Neural progenitor cell (in vitro differentiated cells): ENCODE data around the gene SVBP. TPM values are rescaled to one million over a fixed set of nuclear protein-coding genes. Genes with fewer than 3 reads are reported as not detected.
"Not testable (repeated sequence)": the region's sequence is repeated elsewhere in the genome, so short reads cannot be mapped to it uniquely, and the experiment has no call there.

ENCODE experiments used
- DNase-seq: peaks from one replicate; pipeline ENCODE4 v3.0.0-alpha.2; 2016; ENCODE audit warnings: low spot score
- H2AFZ ChIP-seq: fragments of 200-600 bp; sonication (generic); replicated peaks from 2 replicates; pipeline ENCODE4 v1.6.1; 2016; ENCODE audit warnings: antibody characterized with exemption
- H3F3A ChIP-seq: fragments of 200-600 bp; sonication (generic); 2 replicates; pipeline ENCODE4 v1.6.1; 2016; ENCODE audit warnings: antibody characterized with exemption, low read depth
- H3K27ac ChIP-seq: fragments of 200-600 bp; sonication (generic); 2 replicates; pipeline ENCODE4 v1.5.1; 2016; ENCODE audit warnings: mild to moderate bottlenecking
- H3K27me3 ChIP-seq: fragments of 200-600 bp; sonication (generic); 2 replicates; pipeline ENCODE4 v1.6.1; 2016; ENCODE audit warnings: mild to moderate bottlenecking, moderate library complexity
- H3K36me3 ChIP-seq: fragments of 200-600 bp; sonication (generic); 2 replicates; pipeline ENCODE4 v1.5.1; 2016
- H3K4me1 ChIP-seq: fragments of 200-600 bp; sonication (generic); 2 replicates; pipeline ENCODE4 v1.6.1; 2016; ENCODE audit warnings: mixed run types
- H3K4me2 ChIP-seq: fragments of 200-600 bp; sonication (generic); 2 replicates; pipeline ENCODE4 v1.6.1; 2016
- H3K4me3 ChIP-seq: fragments of 200-600 bp; sonication (generic); 2 replicates; pipeline ENCODE4 v1.5.1; 2016
- H3K79me2 ChIP-seq: fragments of 200-600 bp; sonication (generic); 2 replicates; pipeline ENCODE4 v1.6.1; 2016; ENCODE audit warnings: low read depth
- H3K9ac ChIP-seq: fragments of 200-600 bp; sonication (generic); 2 replicates; pipeline ENCODE4 v1.6.1; 2016
- H3K9me3 ChIP-seq: fragments of 200-600 bp; sonication (generic); 2 replicates; pipeline ENCODE4 v1.5.1; 2016; ENCODE audit warnings: low read depth
- H4K20me1 ChIP-seq: fragments of 200-600 bp; sonication (generic); 2 replicates; pipeline ENCODE4 v1.6.1; 2016; ENCODE audit warnings: low read depth
- H3K27ac Mint-ChIP-seq: 3 replicates; pipeline ENCODE4 v1.8.0; 2021; ENCODE audit warnings: mixed read lengths
- H3K27me3 Mint-ChIP-seq: 2 replicates; pipeline ENCODE4 v1.8.0; 2022; ENCODE audit warnings: low read depth, mild to moderate bottlenecking, inconsistent platforms, moderate library complexity, mixed read lengths; ENCODE audit not compliant: insufficient read depth
- H3K36me3 Mint-ChIP-seq: 3 replicates; pipeline ENCODE4 v1.8.0; 2021; ENCODE audit warnings: mixed read lengths
- H3K4me1 Mint-ChIP-seq: 3 replicates; pipeline ENCODE4 v1.8.0; 2021; ENCODE audit warnings: mixed read lengths
- H3K4me3 Mint-ChIP-seq: 3 replicates; pipeline ENCODE4 v1.8.0; 2021; ENCODE audit warnings: mild to moderate bottlenecking, moderate library complexity, mixed read lengths
- H3K9me3 Mint-ChIP-seq: 3 replicates; pipeline ENCODE4 v1.8.0; 2020; ENCODE audit warnings: mixed read lengths
- EZH2 ChIP-seq: fragments of 200-600 bp; sonication (generic); IDR thresholded peaks from 2 replicates; pipeline ENCODE4 v1.6.1; 2017; ENCODE audit warnings: antibody characterized with exemption, mild to moderate bottlenecking, moderate library complexity
- EZH2phosphoT487 ChIP-seq: fragments of 200-600 bp; sonication (generic); IDR thresholded peaks from 2 replicates; pipeline ENCODE4 v1.6.1; 2017; ENCODE audit warnings: antibody characterized with exemption
- total RNA-seq: library from RNA; depleted of rRNA; stranded (reverse); fragments of >200 nt; gene quantifications from 2 replicates; pipeline ENCODE4 v1.2.3, GENCODE V29; 2015; ENCODE audit warnings: low replicate concordance
- TF ChIP-seq, protein P1 (sequence below): fragments of 200-600 bp; sonication (generic); IDR thresholded peaks from 2 replicates; pipeline ENCODE4 v1.5.1; 2017; ENCODE audit warnings: antibody characterized with exemption, mild to moderate bottlenecking

Gene SVBP
- total RNA-seq, 1 donor from 2014 or later = 103 TPM

DNA sequence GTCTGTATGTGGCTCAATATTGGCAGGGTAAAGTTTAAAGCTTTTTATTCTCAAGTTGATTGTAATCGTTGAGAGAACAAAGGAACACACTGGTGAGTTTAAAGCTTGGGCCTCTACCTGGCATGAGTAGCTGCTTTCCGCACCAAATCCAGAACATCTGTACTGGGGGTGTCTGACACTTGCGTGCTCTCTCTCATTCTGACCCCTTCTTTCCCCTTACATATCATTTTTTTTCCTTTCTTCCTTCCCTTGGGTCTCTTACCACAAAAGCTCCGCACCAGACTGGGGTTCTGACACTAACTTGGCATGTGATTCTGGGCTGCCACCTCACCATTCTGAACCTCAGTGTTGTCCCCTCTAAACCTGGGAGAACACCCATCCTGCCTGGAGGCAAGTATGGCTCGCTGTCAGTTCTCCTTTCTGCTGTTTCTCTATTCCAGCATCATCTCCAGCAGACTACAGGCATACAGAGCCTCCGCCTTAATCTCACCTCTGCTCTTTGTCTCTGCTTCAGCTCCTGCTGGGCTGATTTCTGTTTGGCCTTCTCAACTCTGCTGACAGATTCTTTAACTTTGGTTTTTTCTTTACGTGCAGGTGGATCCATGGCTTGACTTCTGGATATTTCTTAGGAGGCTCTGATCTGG is 1.1 kb downstream of the SVBP start:
- Histone ChIP-seq H3K79me2 (peaks cover 9% of the 10 kb centered on the region), H3K9me3 (no peaks in the 10 kb centered on the region), H3K27ac (peak overlapping the region; percentile 99), H3K4me1 (peaks cover 22% of the 10 kb centered on the region), H4K20me1 (no peaks in the 10 kb centered on the region), H3K36me3 (no peaks in the 10 kb centered on the region), H3K27me3 (no peaks in the 10 kb centered on the region), H3K4me3 (peak overlapping the region; percentile 70), H3K9ac (no peak overlapping the region), H3F3A (peaks cover 30% of the 10 kb centered on the region), H3K4me2 (peak overlapping the region; percentile 79), H2AFZ (no peak overlapping the region)
- H3K9me3 Mint-ChIP-seq = no peaks in the 10 kb centered on the region
- no peak for TF ChIP-seq EZH2
- TF ChIP-seq, protein P1, sequence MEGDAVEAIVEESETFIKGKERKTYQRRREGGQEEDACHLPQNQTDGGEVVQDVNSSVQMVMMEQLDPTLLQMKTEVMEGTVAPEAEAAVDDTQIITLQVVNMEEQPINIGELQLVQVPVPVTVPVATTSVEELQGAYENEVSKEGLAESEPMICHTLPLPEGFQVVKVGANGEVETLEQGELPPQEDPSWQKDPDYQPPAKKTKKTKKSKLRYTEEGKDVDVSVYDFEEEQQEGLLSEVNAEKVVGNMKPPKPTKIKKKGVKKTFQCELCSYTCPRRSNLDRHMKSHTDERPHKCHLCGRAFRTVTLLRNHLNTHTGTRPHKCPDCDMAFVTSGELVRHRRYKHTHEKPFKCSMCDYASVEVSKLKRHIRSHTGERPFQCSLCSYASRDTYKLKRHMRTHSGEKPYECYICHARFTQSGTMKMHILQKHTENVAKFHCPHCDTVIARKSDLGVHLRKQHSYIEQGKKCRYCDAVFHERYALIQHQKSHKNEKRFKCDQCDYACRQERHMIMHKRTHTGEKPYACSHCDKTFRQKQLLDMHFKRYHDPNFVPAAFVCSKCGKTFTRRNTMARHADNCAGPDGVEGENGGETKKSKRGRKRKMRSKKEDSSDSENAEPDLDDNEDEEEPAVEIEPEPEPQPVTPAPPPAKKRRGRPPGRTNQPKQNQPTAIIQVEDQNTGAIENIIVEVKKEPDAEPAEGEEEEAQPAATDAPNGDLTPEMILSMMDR = no peak
- TF ChIP-seq EZH2phosphoT487 = no peak
- peaks cover 9% of the 10 kb centered on the region for H3K36me3 Mint-ChIP-seq
- H3K4me1 Mint-ChIP-seq = peaks cover 22% of the 10 kb centered on the region
- H3K27me3 Mint-ChIP-seq = peaks cover 2% of the 10 kb centered on the region
- H3K4me3 Mint-ChIP-seq = peak overlapping the region; percentile 85
- peak overlapping the region; percentile 21 for H3K27ac Mint-ChIP-seq
- peak; percentile 67 for DNase-seq

GRCh38 chr1:42814815-42815214 is 2.4 kb downstream of the SVBP start:
- not testable (repeated sequence) for H3K36me3 ChIP-seq, H3K4me2 ChIP-seq, H3K9me3 Mint-ChIP-seq, H3K4me3 ChIP-seq, H3K27ac Mint-ChIP-seq, H3K27ac ChIP-seq, H3K9me3 ChIP-seq, H3K4me3 Mint-ChIP-seq, H3K27me3 ChIP-seq, H3K79me2 ChIP-seq, H4K20me1 ChIP-seq, H3K27me3 Mint-ChIP-seq, H3K9ac ChIP-seq, DNase-seq, H2AFZ ChIP-seq
- Histone ChIP-seq H3F3A (peaks cover 27% of the 10 kb centered on the region), H3K4me1 (peaks cover 14% of the 10 kb centered on the region)
- peaks cover 18% of the 10 kb centered on the region for H3K4me1 Mint-ChIP-seq
- H3K36me3 Mint-ChIP-seq = peaks cover 13% of the 10 kb centered on the region

DNA sequence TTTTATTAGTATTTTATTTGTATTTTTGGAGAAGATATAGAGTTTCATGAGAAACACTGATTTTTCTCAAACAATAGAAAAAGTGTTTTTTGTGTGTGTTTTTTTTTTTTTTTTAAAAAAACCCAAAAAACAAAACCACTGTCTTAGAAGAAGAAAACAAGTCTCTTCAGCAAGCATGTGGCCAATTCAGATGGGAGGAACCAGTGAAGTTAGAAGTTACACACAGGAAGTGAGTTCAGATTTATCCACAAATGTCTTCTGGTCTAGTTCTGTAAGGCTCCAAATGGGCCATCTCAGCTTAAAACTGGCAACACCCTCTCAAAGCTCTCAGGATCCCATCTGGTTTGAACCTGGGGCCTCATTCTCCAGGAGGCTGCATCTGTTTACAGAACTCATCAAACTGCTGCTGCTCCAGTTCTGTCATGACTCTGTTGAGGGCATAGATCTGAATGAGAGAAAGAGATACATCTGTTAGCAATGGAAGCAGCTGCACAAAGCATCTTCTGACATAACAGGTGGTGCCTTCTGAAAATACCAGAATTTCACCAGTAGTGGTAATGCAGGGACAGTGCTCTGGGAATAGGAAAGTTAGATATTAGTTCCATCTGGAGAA is 10.0 kb downstream of the SVBP start:
- H3K27ac Mint-ChIP-seq = no peak overlapping the region

More for the DNA sequence above, 10.0 kb downstream of the SVBP start:
- Histone ChIP-seq H2AFZ (no peak overlapping the region), H3K4me2 (no peak overlapping the region), H3K4me1 (no peaks in the 10 kb centered on the region), H3K27ac (no peak overlapping the region), H3K79me2 (no peaks in the 10 kb centered on the region), H3K9ac (no peak overlapping the region), H3K27me3 (no peaks in the 10 kb centered on the region), H3K9me3 (no peaks in the 10 kb centered on the region), H3K36me3 (peaks cover 3% of the 10 kb centered on the region), H3K4me3 (no peak overlapping the region), H3F3A (no peaks in the 10 kb centered on the region), H4K20me1 (no peaks in the 10 kb centered on the region)
- peaks cover 3% of the 10 kb centered on the region for H3K9me3 Mint-ChIP-seq
- no peak for DNase-seq
- H3K36me3 Mint-ChIP-seq = peaks cover 34% of the 10 kb centered on the region
- H3K4me3 Mint-ChIP-seq = no peak overlapping the region
- H3K4me1 Mint-ChIP-seq = peaks cover 3% of the 10 kb centered on the region
- TF ChIP-seq EZH2phosphoT487 = no peak
- TF ChIP-seq, protein P1 = no peak
- TF ChIP-seq EZH2 = no peak
- peaks cover 3% of the 10 kb centered on the region for H3K27me3 Mint-ChIP-seq
